GM18858 (cell line): ENCODE results near the gene PPT2.
"Not testable (repeated sequence)": the region's sequence is repeated elsewhere in the genome, so short reads cannot be mapped to it uniquely, and the experiment has no call there.

Experiments used
- ATAC-seq: cut with Tn5 transposase; IDR thresholded peaks from one replicate; pipeline ENCODE4 v1.9.1; 2021; ENCODE audit not compliant: unreplicated experiment

PPT2 gene

GRCh38 chr6:32203426-32204267 lies 49.7 kb downstream of the PPT2 start:
- no peak for ATAC-seq

- ATAC-seq, result no peak
Observed at GRCh38 chr6:32204268-32204715, 50.4 kb downstream of the PPT2 start.

GRCh38 chr6:32208996-32209395 lies 55.1 kb downstream of the PPT2 start:
- ATAC-seq, result no peak

- ATAC-seq, result no peak
Observed at GRCh38 chr6:32210191-32210601, 56.3 kb downstream of the PPT2 start.

GRCh38 chr6:32211432-32211831 lies 57.5 kb downstream of the PPT2 start:
- not testable (repeated sequence) for ATAC-seq

GRCh38 chr6:32212076-32212760 lies 58.3 kb downstream of the PPT2 start:
- ATAC-seq, result no peak
